Heart left ventricle (tissue), 16 donors: ENCODE measurements around the gene NUP214. TPM values are rescaled to one million over a fixed set of nuclear protein-coding genes. Genes with fewer than 3 reads are reported as not detected.

Source experiments
- ATAC-seq, 4 donors: fragments of 200-7000 bp; cut with Tn5 transposase; one replicate each; pipeline ENCODE4 v1.9.1; 2020 to 2022; ENCODE audit warnings: moderate library complexity in 4 of 4, mild to moderate bottlenecking in 3 of 4, moderate number of reproducible peaks in 1 of 4
- DNase-seq, 5 donors: peaks; one replicate each; pipeline ENCODE4 v3.0.0-alpha.2; 2020
- H3K27ac ChIP-seq, 12 donors: fragments of 200-600 bp; sonication (generic) in 4 of 12; one replicate each; pipeline versions ENCODE4 v1.5.0 to v1.8.0; 2016 to 2022; ENCODE audit warnings: mild to moderate bottlenecking in 2 of 12
- H3K27me3 ChIP-seq, 9 donors: fragments of 200-600 bp; sonication (generic) in 2 of 9; one replicate each; pipeline versions ENCODE4 v1.5.1 to v1.8.0; 2016 to 2022; ENCODE audit warnings: mild to moderate bottlenecking in 3 of 9
- H3K36me3 ChIP-seq, 9 donors: fragments of 200-600 bp; sonication (generic) in 2 of 9; one replicate each; pipeline versions ENCODE4 v1.5.0 to v1.8.0; 2018 to 2022; ENCODE audit warnings: mild to moderate bottlenecking in 2 of 9
- H3K4me1 ChIP-seq, 12 donors: fragments of 200-600 bp; sonication (generic) in 4 of 12; one replicate each; pipeline versions ENCODE4 v1.5.0 to v1.8.0; 2016 to 2022; ENCODE audit warnings: mild to moderate bottlenecking in 3 of 12
- H3K4me3 ChIP-seq, 12 donors: fragments of 200-600 bp; sonication (generic) in 4 of 12; one replicate each; pipeline versions ENCODE4 v1.5.0 to v1.8.0; 2017 to 2022; ENCODE audit warnings: mild to moderate bottlenecking in 9 of 12, moderate library complexity in 4 of 12
- H3K9me3 ChIP-seq, 12 donors: fragments of 200-600 bp; sonication (generic) in 4 of 12; one replicate each; pipeline versions ENCODE4 v1.5.0 to v1.8.0; 2016 to 2022; ENCODE audit warnings: mild to moderate bottlenecking in 1 of 12
- POLR2A ChIP-seq, 2 donors: fragments of 450-650 bp; IDR thresholded peaks; one replicate each; pipeline ENCODE4 v1.6.1; 2017; ENCODE audit warnings: antibody characterized with exemption in 2 of 2, mild to moderate bottlenecking in 2 of 2, moderate library complexity in 2 of 2
- WGBS, 4 donors: extraction: QIAGEN DNeasy Blood & Tissue Kit in 2 of 4; methylation state at CpG; one replicate each; pipeline versions ENCODE4 v1.1.5 to v1.1.7; 2013 to 2018; 5-methylcytosine and 5-hydroxymethylcytosine counted together
- intact Hi-C, 10 donors: fragments of 100-400 bp; cut with DNase I; formaldehyde crosslinking; loops; one replicate each; pipeline versions ENCODE4 v1.11.1 to v1.14.2; 2022
- polyA plus RNA-seq, 2 donors: library from polyadenylated mRNA; stranded (reverse); fragments of 200-250 nt; gene quantifications; one replicate each; pipeline ENCODE4 v1.2.3, GENCODE V29; 2013
- total RNA-seq, 9 donors: library from RNA; depleted of rRNA in 2 of 9; stranded (reverse); fragments of >200 nt in 2 of 9; fragmentation: NEBNext Ultra II Directional in 3 of 9; extraction: Animal tissue kit (Norgen Biotek cat#: 25700) in 3 of 9; gene quantifications; one replicate each; pipeline versions ENCODE4 v1.1.0 to v1.2.4, GENCODE V29; 2016 to 2023
- TF ChIP-seq, protein P1 (sequence below), 12 donors: fragments of 200-600 bp; sonication (generic) in 4 of 12; IDR thresholded peaks; one replicate each; pipeline versions ENCODE4 v1.5.0 to v1.8.0; 2018 to 2022; ENCODE audit warnings: antibody characterized with exemption in 12 of 12, mild to moderate bottlenecking in 5 of 12
- donor health status: ischemic (EF 13 %, LVEDD 7.1; RV severe dilation, severe dysfunction).
- donor health status: healthy with polysubstance abuse.
- donor health status: DM: no; HTN: yes; CAD: no.
- donor health status: DM: no; HTN: no; CAD: no.
- donor health status: ischemic (EF 25% LVEDD 6.9; RV normal size, moderate dysfunction).
- donor health status: ischemic (EF 25% LVEDD 5.7; RV mildly dilated, moderate dysfunction).
- donor health status: healthy.
- donor health status: DM: yes; HTN: yes; CAD: no.
- donor health status: ischemic (EF 35%, LVEDD 5.7; RV mildly dilated, moderate dysfunction).
- donor health status: nonischemic (EF 11% LVEDD 7.7; RV severe dilation, severe dysfunction).
- donor health status: DM: yes; HTN: yes; CAD: no.
- donor health status: PGD.
- donor health status: ischemic (EF 29% LVEDD 5.4; RV normal size, mild dysfunction).
- donor health status: nonischemic (EF 23%, LVEDD 6.1; RV moderate dilation, normal function).

NUP214 gene
- total and polyA plus RNA-seq, 11 donors = 13.7 to 45.1 (median 23.6) TPM

DNA sequence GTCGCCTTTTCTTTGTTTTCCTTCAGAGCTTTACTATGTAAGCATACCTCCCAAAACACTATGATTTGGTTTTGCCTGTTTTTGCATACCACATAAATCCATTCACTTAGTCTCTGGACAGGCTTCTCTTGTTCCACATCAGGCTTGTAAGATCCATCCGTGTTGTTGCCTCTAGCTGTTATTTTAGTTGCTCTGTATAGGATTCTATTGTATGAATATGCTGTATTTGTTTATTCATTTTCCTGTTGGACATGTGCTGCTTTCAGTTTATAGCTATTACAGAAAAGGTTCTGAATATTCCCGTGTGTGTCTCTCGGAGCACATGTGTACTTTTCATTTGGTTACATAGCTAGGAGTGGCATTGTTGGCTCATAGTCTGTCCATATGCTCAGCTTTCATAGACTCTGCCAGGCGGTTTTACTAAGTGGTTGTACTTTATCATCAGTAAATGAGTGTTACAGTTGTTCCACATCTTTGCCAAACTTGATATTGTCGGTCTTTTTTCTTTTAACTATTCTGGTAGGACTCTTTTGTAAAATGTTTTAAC is 41.8 kb downstream of the NUP214 start:
- Histone ChIP-seq H3K4me3 (no peak overlapping the region), H3K36me3 (peaks cover 0 to 81% (median 63%) of the 10 kb centered on the region in 9 donors), H3K27me3 (no peaks in the 10 kb centered on the region), H3K9me3 (no peaks in the 10 kb centered on the region), H3K27ac (no peak overlapping the region), H3K4me1 (peaks cover 0 to 6% (median 0%) of the 10 kb centered on the region in 12 donors)
- intact Hi-C loops = no loop called here
- TF ChIP-seq POLR2A (IDR thresholded peaks at IDR 0.05) = no peak
- TF ChIP-seq, protein P1, sequence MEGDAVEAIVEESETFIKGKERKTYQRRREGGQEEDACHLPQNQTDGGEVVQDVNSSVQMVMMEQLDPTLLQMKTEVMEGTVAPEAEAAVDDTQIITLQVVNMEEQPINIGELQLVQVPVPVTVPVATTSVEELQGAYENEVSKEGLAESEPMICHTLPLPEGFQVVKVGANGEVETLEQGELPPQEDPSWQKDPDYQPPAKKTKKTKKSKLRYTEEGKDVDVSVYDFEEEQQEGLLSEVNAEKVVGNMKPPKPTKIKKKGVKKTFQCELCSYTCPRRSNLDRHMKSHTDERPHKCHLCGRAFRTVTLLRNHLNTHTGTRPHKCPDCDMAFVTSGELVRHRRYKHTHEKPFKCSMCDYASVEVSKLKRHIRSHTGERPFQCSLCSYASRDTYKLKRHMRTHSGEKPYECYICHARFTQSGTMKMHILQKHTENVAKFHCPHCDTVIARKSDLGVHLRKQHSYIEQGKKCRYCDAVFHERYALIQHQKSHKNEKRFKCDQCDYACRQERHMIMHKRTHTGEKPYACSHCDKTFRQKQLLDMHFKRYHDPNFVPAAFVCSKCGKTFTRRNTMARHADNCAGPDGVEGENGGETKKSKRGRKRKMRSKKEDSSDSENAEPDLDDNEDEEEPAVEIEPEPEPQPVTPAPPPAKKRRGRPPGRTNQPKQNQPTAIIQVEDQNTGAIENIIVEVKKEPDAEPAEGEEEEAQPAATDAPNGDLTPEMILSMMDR (IDR thresholded peaks at IDR 0.05) = no peak
- ATAC-seq (peak in 3 of 4 donors; percentile 32 to 48 (median 36)), DNase-seq (no peak)
- WGBS, 4 donors = 40 to 45% (median 45%) methylated on average over 6 of the region's 6 CpGs

DNA sequence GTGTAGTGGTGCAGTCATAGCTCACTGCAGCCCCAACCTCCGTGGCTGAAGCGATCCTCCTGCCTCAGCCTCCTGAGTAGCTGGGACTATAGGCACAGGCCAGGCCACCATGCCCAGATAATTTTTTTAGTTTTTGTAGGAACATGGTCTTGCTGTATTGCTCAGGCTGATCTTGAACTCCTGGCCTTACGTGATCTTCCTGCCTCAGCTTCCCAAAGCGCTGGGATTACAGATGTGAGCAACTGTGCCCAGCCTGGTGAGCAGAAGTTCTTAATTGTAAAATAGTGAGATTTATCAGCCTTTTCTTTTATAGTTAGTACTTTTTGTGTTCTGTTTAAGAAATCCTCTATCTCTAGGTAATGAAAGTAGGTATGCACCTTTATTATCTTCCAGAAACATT is 42.5 kb downstream of the NUP214 start:
- ATAC-seq = no peak
- Histone ChIP-seq H3K4me3 (no peak overlapping the region), H3K27ac (no peak overlapping the region), H3K27me3 (no peaks in the 10 kb centered on the region), H3K36me3 (peaks cover 0 to 74% (median 59%) of the 10 kb centered on the region in 9 donors), H3K4me1 (peaks cover 0 to 6% (median 0%) of the 10 kb centered on the region in 12 donors), H3K9me3 (no peaks in the 10 kb centered on the region)
- WGBS, 4 donors = 80 to 97% (median 88%) methylated on average over 4 of the region's 4 CpGs
- DNase-seq = no peak
- no peak for TF ChIP-seq POLR2A (IDR thresholded peaks at IDR 0.05)
- intact Hi-C loops = no loop called here

DNA sequence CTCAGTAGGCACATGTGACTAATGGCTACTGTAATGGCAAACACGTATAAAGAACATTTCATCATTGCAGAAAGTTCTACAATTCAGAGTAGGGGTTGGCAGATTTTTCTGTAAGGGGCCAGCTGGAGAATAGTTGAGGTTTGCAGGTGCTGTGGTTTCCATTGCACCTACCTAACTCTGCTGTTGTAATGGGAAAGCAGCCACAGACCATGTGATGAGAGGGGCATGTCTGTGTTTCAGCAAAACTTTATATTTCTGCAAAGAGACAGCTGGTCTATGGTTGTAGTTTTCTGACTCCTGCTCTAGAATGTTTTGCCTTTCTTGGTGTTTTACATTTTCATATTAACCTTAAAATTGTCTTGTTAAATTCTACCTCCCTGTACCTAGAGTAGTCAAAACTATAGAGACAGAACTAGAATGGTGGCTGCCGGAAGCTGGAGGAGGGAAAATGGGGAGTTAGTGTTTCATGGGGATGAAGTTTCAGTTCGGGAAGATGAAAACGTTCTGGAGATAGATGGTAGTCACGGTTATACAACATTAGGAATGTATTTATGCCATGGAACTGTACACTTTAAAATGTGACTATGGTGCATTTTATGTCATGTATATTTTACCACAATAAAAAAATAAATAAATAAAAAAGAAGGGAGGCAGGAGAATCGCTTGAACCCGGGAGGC is 44.3 kb downstream of the NUP214 start:
- Histone ChIP-seq H3K27ac (no peak overlapping the region), H3K4me3 (no peak overlapping the region), H3K27me3 (no peaks in the 10 kb centered on the region), H3K9me3 (no peaks in the 10 kb centered on the region), H3K4me1 (peaks cover 0 to 6% (median 0%) of the 10 kb centered on the region in 12 donors), H3K36me3 (peaks cover 0 to 67% (median 55%) of the 10 kb centered on the region in 9 donors)
- WGBS, 4 donors = 92 to 93% (median 92%) methylated on average over 7 of the region's 7 CpGs
- intact Hi-C loops = no loop called here
- TF ChIP-seq, protein P1 (IDR thresholded peaks at IDR 0.05) = no peak
- no peak for TF ChIP-seq POLR2A (IDR thresholded peaks at IDR 0.05)
- DNase-seq (no peak), ATAC-seq (no peak)

DNA sequence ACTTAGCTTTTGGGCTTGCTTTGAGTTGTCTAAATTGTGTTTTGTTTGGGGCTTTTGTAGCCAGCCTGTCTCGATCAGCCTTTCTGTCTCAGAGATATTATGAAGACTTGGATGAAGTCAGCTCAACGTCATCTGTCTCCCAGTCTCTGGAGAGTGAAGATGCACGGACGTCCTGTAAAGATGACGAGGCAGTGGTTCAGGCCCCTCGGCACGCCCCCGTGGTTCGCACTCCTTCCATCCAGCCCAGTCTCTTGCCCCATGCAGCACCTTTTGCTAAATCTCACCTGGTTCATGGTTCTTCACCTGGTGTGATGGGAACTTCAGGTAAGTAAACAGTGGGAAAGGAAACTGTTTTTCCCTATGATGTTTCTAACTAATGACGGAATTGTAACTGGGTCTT is 48.6 kb downstream of the NUP214 start:
- WGBS, 4 donors = 95 to 99% (median 96%) methylated on average over 10 of the region's 10 CpGs

More for the DNA sequence above, 48.6 kb downstream of the NUP214 start:
- DNase-seq (no peak), ATAC-seq (no peak)
- Histone ChIP-seq H3K27ac (no peak overlapping the region), H3K4me3 (no peak overlapping the region), H3K27me3 (no peaks in the 10 kb centered on the region), H3K36me3 (peaks cover 2 to 77% (median 70%) of the 10 kb centered on the region in 9 donors), H3K9me3 (no peaks in the 10 kb centered on the region), H3K4me1 (peaks cover 0 to 8% (median 5%) of the 10 kb centered on the region in 12 donors)
- intact Hi-C loops = no loop called here
- TF ChIP-seq POLR2A (IDR thresholded peaks at IDR 0.05) = no peak
- TF ChIP-seq, protein P1 (IDR thresholded peaks at IDR 0.05) = no peak
